Panc1 (cell line): ENCODE measurements around the gene MACROD1. TPM values are rescaled to one million over a fixed set of nuclear protein-coding genes. Genes with fewer than 3 reads are reported as not detected.

Experiments
- ATAC-seq: fragments of 200-7000 bp; cut with Tn5 transposase; 2 replicates; pipeline ENCODE4 v1.9.1; 2020; ENCODE audit warnings: mild to moderate bottlenecking, moderate library complexity
- BruUV-seq: library from RNA; stranded (reverse); fragments of 400-500 nt; replicated peaks from 2 replicates; lab custom pipeline; 2021; lab: Mats Ljungman, UMichigan
- CTCF ChIA-PET: fragments of 300-600 bp; sonication (Branson Sonifier 250); formaldehyde crosslinking; loops from one replicate; lab custom pipeline; 2022; ENCODE audit warnings: antibody characterized with exemption; lab: Charles Lee
- POLR2A ChIA-PET: fragments of 300-600 bp; sonication (Branson Sonifier 250); formaldehyde crosslinking; loops from one replicate; lab custom pipeline; 2022; ENCODE audit warnings: antibody characterized with exemption; lab: Charles Lee
- DNase-seq: peaks from one replicate; pipeline ENCODE4 v3.0.0-alpha.2; 2010; ENCODE audit warnings: low read depth, low spot score
- H3K27ac ChIP-seq: 2 replicates; pipeline ENCODE4 v1.5.1; 2011; ENCODE audit warnings: mild to moderate bottlenecking, low read length, inconsistent platforms
- H3K27me3 ChIP-seq: fragments of 200-500 bp; sonication (Bioruptor generic); 2 replicates; pipeline ENCODE4 v1.6.0; 2014; ENCODE audit warnings: low read length, inconsistent platforms; ENCODE audit not compliant: control insufficient read depth, insufficient read depth
- H3K36me3 ChIP-seq: fragments of 200-500 bp; sonication (Bioruptor generic); 2 replicates; pipeline ENCODE4 v1.5.1; 2014; ENCODE audit warnings: inconsistent platforms, mild to moderate bottlenecking, low read length, moderate library complexity; ENCODE audit not compliant: control insufficient read depth, insufficient read depth
- H3K4me1 ChIP-seq: 2 replicates; pipeline ENCODE4 v1.5.1; 2011; ENCODE audit warnings: inconsistent platforms, mild to moderate bottlenecking, low read length, moderate library complexity; ENCODE audit not compliant: control insufficient read depth, insufficient read depth
- H3K4me3 ChIP-seq, 2 experiments: 2 replicates each; pipeline ENCODE4 v1.5.1; 2011 to 2012; ENCODE audit warnings: low read depth in 2 of 2, low read length in 2 of 2, mild to moderate bottlenecking in 2 of 2, inconsistent platforms in 1 of 2, moderate library complexity in 1 of 2
- H3K9me3 ChIP-seq: fragments of 200-500 bp; sonication (Bioruptor generic); 2 replicates; pipeline ENCODE4 v1.5.1; 2014; ENCODE audit warnings: low read depth, mild to moderate bottlenecking, inconsistent platforms, low read length, moderate library complexity; ENCODE audit not compliant: control insufficient read depth, insufficient read depth
- CTCF ChIP-seq: fragments of 450-650 bp; IDR thresholded peaks from 2 replicates; pipeline ENCODE4 v1.5.1; 2017; ENCODE audit warnings: mild to moderate bottlenecking
- POLR2AphosphoS5 ChIP-seq: IDR thresholded peaks from 2 replicates; pipeline ENCODE4 v1.6.1; 2012; ENCODE audit warnings: mild to moderate bottlenecking, low read depth, low read length, moderate library complexity
- REST ChIP-seq, 2 experiments: IDR thresholded peaks; 2 replicates each; pipeline ENCODE4 v1.6.1; 2011 to 2012; ENCODE audit warnings: low read depth in 2 of 2, control low read depth in 1 of 2, low read length in 1 of 2, mild to moderate bottlenecking in 1 of 2, moderate library complexity in 1 of 2; ENCODE audit not compliant: insufficient read depth in 1 of 2
- SIN3A ChIP-seq: IDR thresholded peaks from 2 replicates; pipeline ENCODE4 v1.6.1; 2012; ENCODE audit warnings: low read depth, mild to moderate bottlenecking, low read length, moderate library complexity, borderline replicate concordance; ENCODE audit not compliant: insufficient read depth
- TCF7L2 ChIP-seq: IDR thresholded peaks from 2 replicates; pipeline ENCODE4 v1.6.1; 2011; ENCODE audit warnings: mild to moderate bottlenecking, low read depth, low read length, inconsistent platforms
- in situ Hi-C: cut with HindIII; loops from 2 replicates; pipeline ENCODE4 v1.10.0; 2016; ENCODE audit warnings: low sequenced_read_pairs, low pct_unique_long_range_greater_than_20kb
- intact Hi-C: fragments of 100-400 bp; cut with micrococcal nuclease; formaldehyde crosslinking; loops from one replicate; pipeline ENCODE4 v1.10.0; 2022; ENCODE audit not compliant: unreplicated experiment
- total RNA-seq: library from RNA; stranded (reverse); gene quantifications from one replicate; pipeline ENCODE4 v1.2.1, GENCODE V29; 2021; ENCODE audit not compliant: unreplicated experiment

MACROD1 gene
- total RNA-seq, 1 experiment from 2014 or later, result 16.8 TPM

GRCh38 chr11:64037027-64037634 is 128.8 kb downstream of the MACROD1 start:
- ChIA-PET POLR2A (no interaction called here), CTCF (no interaction called here)
- Histone ChIP-seq H3K27ac (no peak overlapping the region), H3K4me1 (peaks cover 9% of the 10 kb centered on the region), H3K27me3 (no peaks in the 10 kb centered on the region), H3K9me3 (no peaks in the 10 kb centered on the region), H3K36me3 (no peaks in the 10 kb centered on the region), H3K4me3 (peak overlapping the region in 1 of 2 experiments; percentile 38; a peak in 2 of 4 replicates)
- ATAC-seq, result peak; percentile 14
- in situ Hi-C loops, result no loop called here
- DNase-seq, result no peak
- TF ChIP-seq CTCF (no peak), SIN3A (no peak), TCF7L2 (no peak), POLR2AphosphoS5 (no peak), REST (IDR thresholded peaks at IDR 0.05; ENCODE audit: insufficient read depth in 1 of 2, low read depth in 2 of 2, low read length in 1 of 2) (no peak)
- intact Hi-C loops, result no loop called here
- BruUV-seq, result no TSS peak

- peak; percentile 44 for ATAC-seq
- Histone ChIP-seq H3K9me3 (no peaks in the 10 kb centered on the region), H3K4me1 (peaks cover 14% of the 10 kb centered on the region), H3K4me3 (peak overlapping the region; percentile 32 to 38), H3K27ac (no peak overlapping the region), H3K36me3 (no peaks in the 10 kb centered on the region), H3K27me3 (no peaks in the 10 kb centered on the region)
- BruUV-seq, result no TSS peak
- ChIA-PET CTCF (no interaction called here), POLR2A (no interaction called here)
- intact Hi-C loops (no loop called here), in situ Hi-C loops (no loop called here)
- no peak for TF ChIP-seq REST (IDR thresholded peaks at IDR 0.05; ENCODE audit: insufficient read depth in 1 of 2, low read depth in 2 of 2, low read length in 1 of 2)
- no peak for TF ChIP-seq POLR2AphosphoS5
- TF ChIP-seq SIN3A, result no peak
- TF ChIP-seq CTCF, result no peak; the same call in 1 of the 2 replicates
- TF ChIP-seq TCF7L2, result no peak
- no peak for DNase-seq
Measured at GRCh38 chr11:64036087-64037026, 129.6 kb downstream of the MACROD1 start.
